ENCODE measurements around the gene AP5Z1. TPM values are rescaled to one million over a fixed set of nuclear protein-coding genes. Genes with fewer than 3 reads are reported as not detected.

AP5Z1 gene
- total and polyA plus RNA-seq, 2 donors (not counting 1 experiment from before 2014, with no cell fraction given) = 99.7 to 113 TPM

DNA sequence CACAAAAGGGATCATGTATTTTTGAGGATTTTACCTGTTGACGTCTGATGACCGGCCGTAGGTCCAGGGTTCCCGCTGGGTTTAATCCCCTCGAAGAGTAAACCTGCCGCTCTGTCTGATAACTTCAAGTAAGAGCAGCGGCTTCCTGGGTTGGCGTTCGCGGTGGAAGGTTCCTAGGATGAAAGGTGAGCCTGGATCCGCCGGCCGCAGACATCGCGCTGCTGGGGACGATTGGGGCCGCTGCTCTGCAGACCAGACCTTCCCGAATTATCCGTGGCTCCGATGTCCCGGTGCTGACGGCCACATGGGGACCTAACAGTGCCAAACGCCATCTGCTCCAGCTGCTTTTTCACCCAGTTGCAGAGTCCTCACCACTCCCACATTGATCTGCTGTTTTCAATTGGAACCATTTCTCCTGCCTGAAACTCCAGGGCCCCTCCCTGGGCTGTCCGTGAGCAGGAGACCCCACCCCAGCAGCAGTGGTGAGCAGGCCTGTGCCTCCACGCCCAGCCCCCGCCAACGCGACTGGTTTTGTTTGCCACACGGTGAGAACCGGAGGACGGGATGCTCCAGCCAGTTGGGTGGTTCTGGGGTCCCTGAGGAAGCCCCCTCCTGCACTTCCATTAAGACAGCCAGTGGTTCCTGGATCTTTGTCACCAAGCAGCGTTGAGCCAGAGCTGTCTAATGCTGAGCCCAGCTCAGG is 12.2 kb upstream of the AP5Z1 start:
- 98% methylated on average over 32 of the region's 32 CpGs for WGBS (ENCODE audit: insufficient coverage)
- no peaks in the 10 kb centered on the region for H3K4me1 ChIP-seq (ENCODE audit: control insufficient read depth in 2 of 2, insufficient read depth in 2 of 2, low read length in 2 of 2)
- Mint-ChIP-seq H3K4me1 (no peaks in the 10 kb centered on the region), H3K4me3 (no peak overlapping the region), H3K27ac (no peak overlapping the region), H3K9me3 (ENCODE audit: insufficient read depth) (no peaks in the 10 kb centered on the region), H3K27me3 (no peaks in the 10 kb centered on the region)
- H3K27ac ChIP-seq (ENCODE audit: low read length in 2 of 2) = no peak overlapping the region
- no peak for ATAC-seq (ENCODE audit: low read depth)
- intact Hi-C loops (cut with micrococcal nuclease) = no loop called here
- peaks cover 4% of the 10 kb centered on the region for H3K79me2 ChIP-seq (ENCODE audit: control insufficient read depth, insufficient read depth, low read length)
- H3K4me3 ChIP-seq (ENCODE audit: control extremely low read depth in 1 of 5, extremely low read depth in 1 of 5, insufficient read depth in 1 of 5, low read depth in 2 of 5, low read length in 4 of 5) = no peak overlapping the region
- H3K4me2 ChIP-seq (replicated peaks; ENCODE audit: low read depth, low read length, poor library complexity, severe bottlenecking) = no peak overlapping the region
- ChIA-PET POLR2A (no interaction called here), CTCF (interaction anchor here (1.0 kb wide), 1 partner anchor 9 kb away, joined by 3 read pairs; no protein-coding TSS in a partner anchor)
- DNase-seq = no peak
- no peak overlapping the region for H3K9ac ChIP-seq (ENCODE audit: low read length)
- no peak overlapping the region for H2AFZ ChIP-seq (ENCODE audit: insufficient read depth, low read depth, low read length, poor library complexity, severe bottlenecking)
- no peaks in the 10 kb centered on the region for H3K27me3 ChIP-seq (replicated peaks in 1 of 4; ENCODE audit: control extremely low read depth in 1 of 4, control insufficient read depth in 3 of 4, insufficient read depth in 4 of 4, low read length in 3 of 4)
- peaks cover 7% of the 10 kb centered on the region for H4K20me1 ChIP-seq (ENCODE audit: control insufficient read depth, insufficient read depth, low read length, poor library complexity, severe bottlenecking)
- H3K9me3 ChIP-seq (ENCODE audit: control extremely low read depth in 1 of 3, control insufficient read depth in 2 of 3, insufficient read depth in 1 of 3, low read length in 2 of 3) = no peaks in the 10 kb centered on the region
- TF ChIP-seq, protein P1, sequence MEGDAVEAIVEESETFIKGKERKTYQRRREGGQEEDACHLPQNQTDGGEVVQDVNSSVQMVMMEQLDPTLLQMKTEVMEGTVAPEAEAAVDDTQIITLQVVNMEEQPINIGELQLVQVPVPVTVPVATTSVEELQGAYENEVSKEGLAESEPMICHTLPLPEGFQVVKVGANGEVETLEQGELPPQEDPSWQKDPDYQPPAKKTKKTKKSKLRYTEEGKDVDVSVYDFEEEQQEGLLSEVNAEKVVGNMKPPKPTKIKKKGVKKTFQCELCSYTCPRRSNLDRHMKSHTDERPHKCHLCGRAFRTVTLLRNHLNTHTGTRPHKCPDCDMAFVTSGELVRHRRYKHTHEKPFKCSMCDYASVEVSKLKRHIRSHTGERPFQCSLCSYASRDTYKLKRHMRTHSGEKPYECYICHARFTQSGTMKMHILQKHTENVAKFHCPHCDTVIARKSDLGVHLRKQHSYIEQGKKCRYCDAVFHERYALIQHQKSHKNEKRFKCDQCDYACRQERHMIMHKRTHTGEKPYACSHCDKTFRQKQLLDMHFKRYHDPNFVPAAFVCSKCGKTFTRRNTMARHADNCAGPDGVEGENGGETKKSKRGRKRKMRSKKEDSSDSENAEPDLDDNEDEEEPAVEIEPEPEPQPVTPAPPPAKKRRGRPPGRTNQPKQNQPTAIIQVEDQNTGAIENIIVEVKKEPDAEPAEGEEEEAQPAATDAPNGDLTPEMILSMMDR (IDR thresholded peaks at IDR 0.05) = no peak
- TF ChIP-seq EZH2 (IDR thresholded peaks at IDR 0.05; ENCODE audit: borderline replicate concordance, insufficient read depth, low read depth, low read length, poor library complexity, severe bottlenecking) = no peak
- H3K36me3 ChIP-seq (replicated peaks in 1 of 2; ENCODE audit: control extremely low read depth in 1 of 2, control insufficient read depth in 1 of 2, extremely low read depth in 1 of 2, insufficient read depth in 2 of 2, low read length in 1 of 2) = peaks cover 0 to 61% of the 10 kb centered on the region in 2 experiments

GRCh38 chr7:4763794-4764185 is 11.6 kb upstream of the AP5Z1 start:
- POLR2A ChIA-PET = no interaction called here
- no peaks in the 10 kb centered on the region for H3K27me3 ChIP-seq (replicated peaks in 1 of 4; ENCODE audit: control extremely low read depth in 1 of 4, control insufficient read depth in 3 of 4, insufficient read depth in 4 of 4, low read length in 3 of 4)
- H3K27ac ChIP-seq (ENCODE audit: low read length in 2 of 2) = no peak overlapping the region
- CTCF ChIA-PET = interaction anchor here (0.6 to 1.0 kb wide), 2 partner anchors 9 to 217 kb away, joined by 3 read pairs; no protein-coding TSS in a partner anchor
- TF ChIP-seq, protein P1 (IDR thresholded peaks at IDR 0.05) = no peak
- TF ChIP-seq EZH2 (IDR thresholded peaks at IDR 0.05; ENCODE audit: borderline replicate concordance, insufficient read depth, low read depth, low read length, poor library complexity, severe bottlenecking) = no peak
- Mint-ChIP-seq H3K4me1 (no peaks in the 10 kb centered on the region), H3K9me3 (ENCODE audit: insufficient read depth) (no peaks in the 10 kb centered on the region), H3K27ac (no peak overlapping the region), H3K4me3 (no peak overlapping the region), H3K27me3 (no peaks in the 10 kb centered on the region)
- peaks cover 4% of the 10 kb centered on the region for H3K79me2 ChIP-seq (ENCODE audit: control insufficient read depth, insufficient read depth, low read length)
- peaks cover 0 to 56% of the 10 kb centered on the region in 2 experiments for H3K36me3 ChIP-seq (replicated peaks in 1 of 2; ENCODE audit: control extremely low read depth in 1 of 2, control insufficient read depth in 1 of 2, extremely low read depth in 1 of 2, insufficient read depth in 2 of 2, low read length in 1 of 2)
- H3K4me2 ChIP-seq (replicated peaks; ENCODE audit: low read depth, low read length, poor library complexity, severe bottlenecking) = no peak overlapping the region
- peaks cover 13% of the 10 kb centered on the region for H4K20me1 ChIP-seq (ENCODE audit: control insufficient read depth, insufficient read depth, low read length, poor library complexity, severe bottlenecking)
- no peak overlapping the region for H3K9ac ChIP-seq (ENCODE audit: low read length)
- DNase-seq (no peak), ATAC-seq (ENCODE audit: low read depth) (no peak)
- no peaks in the 10 kb centered on the region for H3K4me1 ChIP-seq (ENCODE audit: control insufficient read depth in 2 of 2, insufficient read depth in 2 of 2, low read length in 2 of 2)
- 98% methylated on average over 15 of the region's 21 CpGs for WGBS (ENCODE audit: insufficient coverage)
- H3K4me3 ChIP-seq (ENCODE audit: control extremely low read depth in 1 of 5, extremely low read depth in 1 of 5, insufficient read depth in 1 of 5, low read depth in 2 of 5, low read length in 4 of 5) = no peak overlapping the region
- H3K9me3 ChIP-seq (ENCODE audit: control extremely low read depth in 1 of 3, control insufficient read depth in 2 of 3, insufficient read depth in 1 of 3, low read length in 2 of 3) = no peaks in the 10 kb centered on the region
- intact Hi-C loops (cut with micrococcal nuclease) = no loop called here
- H2AFZ ChIP-seq (ENCODE audit: insufficient read depth, low read depth, low read length, poor library complexity, severe bottlenecking) = no peak overlapping the region

Data from B cell (primary cell).